Neural crest cell (in vitro differentiated cells): ENCODE data around the gene CTNND1. TPM values are rescaled to one million over a fixed set of nuclear protein-coding genes. Genes with fewer than 3 reads are reported as not detected.

Source experiments
- DNase-seq: peaks from one replicate; pipeline ENCODE4 v3.0.0; 2021; ENCODE audit warnings: low read depth, mixed read lengths, low spot score
- H3K27ac Mint-ChIP-seq: one replicate; pipeline ENCODE4 v1.8.0; 2021; ENCODE audit warnings: mild to moderate bottlenecking, mixed read lengths; ENCODE audit not compliant: unreplicated experiment
- H3K27me3 Mint-ChIP-seq: 2 replicates; pipeline ENCODE4 v1.8.0; 2021; ENCODE audit warnings: low read depth, mild to moderate bottlenecking, mixed read lengths
- H3K36me3 Mint-ChIP-seq: 2 replicates; pipeline ENCODE4 v1.8.0; 2021; ENCODE audit warnings: low read depth, mild to moderate bottlenecking, mixed read lengths
- H3K4me1 Mint-ChIP-seq: 2 replicates; pipeline ENCODE4 v1.8.0; 2021; ENCODE audit warnings: mixed read lengths
- H3K4me3 Mint-ChIP-seq: one replicate; pipeline ENCODE4 v1.8.0; 2021; ENCODE audit warnings: mild to moderate bottlenecking, mixed read lengths
- H3K9me3 Mint-ChIP-seq: 2 replicates; pipeline ENCODE4 v1.8.0; 2021; ENCODE audit warnings: mixed read lengths
- CTCF ChIP-seq: fragments of 200-600 bp; sonication (generic); conservative IDR thresholded peaks from 2 replicates; pipeline ENCODE4 v1.5.0; 2021; ENCODE audit warnings: antibody characterized with exemption, mild to moderate bottlenecking
- total RNA-seq: library from RNA; stranded (reverse); gene quantifications from 2 replicates; pipeline ENCODE4 v1.2.1, GENCODE V29; 2021

CTNND1 gene
- total RNA-seq, 1 donor from 2014 or later: 144 TPM

GRCh38 chr11:57764021-57764420 lies 2.4 kb downstream of the CTNND1 start:
- Mint-ChIP-seq H3K4me1 (peaks cover 46% of the 10 kb centered on the region), H3K36me3 (peaks cover 7% of the 10 kb centered on the region), H3K27ac (peak overlapping the region; percentile 65), H3K9me3 (no peaks in the 10 kb centered on the region), H3K27me3 (no peaks in the 10 kb centered on the region), H3K4me3 (peak overlapping the region; percentile 95)
- DNase-seq: no peak
- TF ChIP-seq CTCF: no peak

- peaks cover 7% of the 10 kb centered on the region for H3K36me3 Mint-ChIP-seq
- no peaks in the 10 kb centered on the region for H3K27me3 Mint-ChIP-seq
Measured at GRCh38 chr11:57764566-57764965, 3.0 kb downstream of the CTNND1 start.

GRCh38 chr11:57764972-57765371 lies 3.4 kb downstream of the CTNND1 start:
- H3K27me3 Mint-ChIP-seq: no peaks in the 10 kb centered on the region
- no peaks in the 10 kb centered on the region for H3K9me3 Mint-ChIP-seq
- peaks cover 7% of the 10 kb centered on the region for H3K36me3 Mint-ChIP-seq
- DNase-seq: no peak
- TF ChIP-seq CTCF: no peak
- no peak overlapping the region for H3K27ac Mint-ChIP-seq
- H3K4me3 Mint-ChIP-seq: peak overlapping the region; percentile 95
- H3K4me1 Mint-ChIP-seq: peaks cover 53% of the 10 kb centered on the region

More at GRCh38 chr11:57764566-57764965, 3.0 kb downstream of the CTNND1 start:
- no peak for TF ChIP-seq CTCF
- H3K4me3 Mint-ChIP-seq: peak overlapping the region; percentile 95
- H3K9me3 Mint-ChIP-seq: no peaks in the 10 kb centered on the region
- H3K27ac Mint-ChIP-seq: peak overlapping the region; percentile 58
- H3K4me1 Mint-ChIP-seq: peaks cover 50% of the 10 kb centered on the region
- DNase-seq: no peak

- Mint-ChIP-seq H3K4me1 (peaks cover 57% of the 10 kb centered on the region), H3K36me3 (peaks cover 8% of the 10 kb centered on the region), H3K9me3 (no peaks in the 10 kb centered on the region), H3K4me3 (no peak overlapping the region), H3K27ac (no peak overlapping the region), H3K27me3 (no peaks in the 10 kb centered on the region)
- DNase-seq: no peak
- no peak for TF ChIP-seq CTCF
Measured at GRCh38 chr11:57770793-57771192, 9.2 kb downstream of the CTNND1 start.

- no peak overlapping the region for H3K27ac Mint-ChIP-seq
Measured at GRCh38 chr11:57771365-57771764, 9.8 kb downstream of the CTNND1 start.

More at GRCh38 chr11:57771365-57771764, 9.8 kb downstream of the CTNND1 start:
- H3K27me3 Mint-ChIP-seq: no peaks in the 10 kb centered on the region
- H3K36me3 Mint-ChIP-seq: peaks cover 7% of the 10 kb centered on the region
- no peak overlapping the region for H3K4me3 Mint-ChIP-seq
- DNase-seq: no peak
- TF ChIP-seq CTCF: no peak
- no peaks in the 10 kb centered on the region for H3K9me3 Mint-ChIP-seq
- H3K4me1 Mint-ChIP-seq: peaks cover 59% of the 10 kb centered on the region
